ENCODE data around the gene PCNX1. TPM values are rescaled to one million over a fixed set of nuclear protein-coding genes. Genes with fewer than 3 reads are reported as not detected.

Gene PCNX1
- total and polyA plus RNA-seq, 2 of the 4 experiments (the other 2 are of a cell fraction): 15.0 to 43.7 TPM

DNA sequence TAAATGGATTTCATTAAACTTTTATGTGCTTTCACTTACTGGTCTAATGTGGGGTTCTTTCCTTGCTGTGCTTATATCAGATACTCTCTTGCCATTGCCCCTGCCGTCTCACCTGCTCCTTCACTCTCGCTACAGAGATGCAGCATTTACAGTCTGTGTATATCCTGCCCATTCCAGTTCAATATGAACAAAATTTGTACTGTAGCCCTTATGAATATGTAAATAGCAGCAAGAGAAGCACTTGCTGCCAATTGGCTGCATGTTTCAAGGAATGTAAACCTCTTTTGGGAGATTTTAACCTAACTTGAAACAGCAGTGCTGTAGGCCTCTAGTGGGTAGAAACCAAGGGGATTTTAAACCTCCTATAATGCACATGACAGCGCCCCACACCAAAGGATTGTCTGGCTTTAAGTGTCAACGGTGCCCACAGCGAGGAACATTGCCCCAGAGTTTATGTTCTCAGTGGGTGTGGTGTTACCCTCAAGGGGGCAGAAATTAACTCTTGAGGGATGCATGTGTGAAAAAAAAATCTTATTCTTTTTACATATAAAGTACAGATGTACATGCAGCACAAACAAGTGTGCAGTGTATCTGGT lies 19.1 kb downstream of the PCNX1 start:
- H2BK5ac ChIP-seq (ENCODE audit: low read depth, low read length, poor library complexity, severe bottlenecking): no peak overlapping the region
- H3K18ac ChIP-seq (ENCODE audit: low read depth, low read length): no peak overlapping the region
- peaks cover 12% of the 10 kb centered on the region for H3K4me1 ChIP-seq (ENCODE audit: control insufficient read depth, insufficient read depth, low read length)
- H3K79me1 ChIP-seq (ENCODE audit: low read depth in 1 of 2, low read length in 2 of 2): peaks cover 17 to 59% of the 10 kb centered on the region in 2 experiments
- no peak overlapping the region for H2AFZ ChIP-seq (replicated peaks; ENCODE audit: low read length, poor library complexity)
- H2AK9ac ChIP-seq (replicated peaks; ENCODE audit: low read depth, low read length, poor library complexity): no peak overlapping the region
- H2AK5ac ChIP-seq (ENCODE audit: low read depth, low read length): no peak overlapping the region
- H4K91ac ChIP-seq (ENCODE audit: insufficient read depth, low read depth, low read length): no peak overlapping the region
- H3K4me3 ChIP-seq (ENCODE audit: insufficient read depth, low read depth, low read length): no peak overlapping the region
- no peaks in the 10 kb centered on the region for H3K27me3 ChIP-seq (ENCODE audit: control insufficient read depth, insufficient read depth, low read length)
- H2BK15ac ChIP-seq (ENCODE audit: low read depth, low read length): no peak overlapping the region
- ChIA-PET POLR2A (ENCODE audit: unreplicated experiment) (no interaction called here), CTCF (interaction anchor here (1.3 kb wide), 1 partner anchor 19 kb away, joined by 5 read pairs; the partner anchor contains the start of gene PCNX1)
- H4K20me1 ChIP-seq (ENCODE audit: insufficient read depth, low read length): peaks cover 66% of the 10 kb centered on the region
- no peak overlapping the region for H3K4ac ChIP-seq (ENCODE audit: low read depth, low read length)
- H3K4me2 ChIP-seq (ENCODE audit: low read depth, low read length): no peak overlapping the region
- H3K14ac ChIP-seq (replicated peaks; ENCODE audit: low read depth, low read length): no peak overlapping the region
- no peak overlapping the region for H2BK20ac ChIP-seq (ENCODE audit: low read depth, low read length)
- DNase-seq: no peak
- H3K36me3 ChIP-seq (ENCODE audit: control insufficient read depth, insufficient read depth, low read length): no peaks in the 10 kb centered on the region
- no peak overlapping the region for H3K27ac ChIP-seq (ENCODE audit: insufficient read depth, low read length)
- in situ Hi-C loops (cut with MboI; ENCODE audit: low sequenced_read_pairs): no loop called here
- H2BK120ac ChIP-seq (ENCODE audit: low read depth, low read length): no peak overlapping the region
- BruUV-seq (replicated peaks): TSS peak; percentile 7
- no peaks in the 10 kb centered on the region for H3K9me3 ChIP-seq (ENCODE audit: control insufficient read depth, insufficient read depth, low read length)
- ATAC-seq (ENCODE audit: low read depth): peak; percentile 19; the same call in 1 of the 2 replicates
- no peak overlapping the region for H3K56ac ChIP-seq (ENCODE audit: extremely low read depth, insufficient read depth, low read length)
- dilution Hi-C loops (cut with HindIII; ENCODE audit: low sequenced_read_pairs, unreplicated experiment): no loop called here
- H3K23ac ChIP-seq (ENCODE audit: low read depth, low read length): no peak overlapping the region
- no peak overlapping the region for H3K9ac ChIP-seq (ENCODE audit: low read depth, low read length)
- intact Hi-C loops (cut with micrococcal nuclease): no loop called here
- no peak overlapping the region for H4K5ac ChIP-seq (ENCODE audit: low read depth, low read length)
- WGBS, 2 experiments (ENCODE audit: extremely low coverage in 2 of 2, insufficient read length in 1 of 2): no CpG with 5 or more reads among the region's 5 CpGs
- H4K8ac ChIP-seq (ENCODE audit: low read depth in 2 of 2, low read length in 2 of 2): no peak overlapping the region
- peaks cover 8% of the 10 kb centered on the region for H3K9me1 ChIP-seq (ENCODE audit: insufficient read depth, low read length)
- no peak for TF ChIP-seq NFE2L2 (IDR thresholded peaks at IDR 0.05; ENCODE audit: low read depth, low read length)
- no peak for TF ChIP-seq SMC3 (IDR thresholded peaks at IDR 0.05; ENCODE audit: low read depth, low read length)
- TF ChIP-seq MXI1 (IDR thresholded peaks at IDR 0.05; ENCODE audit: borderline replicate concordance, low read depth, low read length): no peak
- TF ChIP-seq CTCF (conservative IDR thresholded peaks at IDR 0.05; ENCODE audit: low read depth, low read length): no peak
- no peak for TF ChIP-seq CEBPB (IDR thresholded peaks at IDR 0.05; ENCODE audit: low read depth, low read length)
- no peak for TF ChIP-seq RAD21 (IDR thresholded peaks at IDR 0.05; ENCODE audit: low read length)
- no peak for TF ChIP-seq RCOR1 (IDR thresholded peaks at IDR 0.05; ENCODE audit: insufficient replicate concordance, low read length)
- TF ChIP-seq BHLHE40 (IDR thresholded peaks at IDR 0.05; ENCODE audit: low read depth, low read length): no peak
- TF ChIP-seq CHD1 (IDR thresholded peaks at IDR 0.05; ENCODE audit: low read depth, low read length): no peak
- TF ChIP-seq POLR2A (IDR thresholded peaks at IDR 0.05; ENCODE audit: low read depth, low read length): no peak
- TF ChIP-seq, protein P1, sequence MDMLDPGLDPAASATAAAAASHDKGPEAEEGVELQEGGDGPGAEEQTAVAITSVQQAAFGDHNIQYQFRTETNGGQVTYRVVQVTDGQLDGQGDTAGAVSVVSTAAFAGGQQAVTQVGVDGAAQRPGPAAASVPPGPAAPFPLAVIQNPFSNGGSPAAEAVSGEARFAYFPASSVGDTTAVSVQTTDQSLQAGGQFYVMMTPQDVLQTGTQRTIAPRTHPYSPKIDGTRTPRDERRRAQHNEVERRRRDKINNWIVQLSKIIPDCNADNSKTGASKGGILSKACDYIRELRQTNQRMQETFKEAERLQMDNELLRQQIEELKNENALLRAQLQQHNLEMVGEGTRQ (IDR thresholded peaks at IDR 0.05; ENCODE audit: low read depth, low read length): no peak
- no peak for TF ChIP-seq RFX5 (IDR thresholded peaks at IDR 0.05; ENCODE audit: low read depth, low read length)
- no peak for TF ChIP-seq MAZ (IDR thresholded peaks at IDR 0.05; ENCODE audit: borderline replicate concordance, low read depth, low read length)
- no peak for TF ChIP-seq ELK1 (IDR thresholded peaks at IDR 0.05; ENCODE audit: borderline replicate concordance, low read depth, low read length)
- TF ChIP-seq MAFK (IDR thresholded peaks at IDR 0.05; ENCODE audit: low read depth, low read length): no peak
- no peak for TF ChIP-seq FOS (IDR thresholded peaks at IDR 0.05; ENCODE audit: low read depth, low read length)
